ENCODE measurements around the gene KCTD7.

- TF ChIP-seq ELF4 (IDR thresholded peaks at IDR 0.05) (no peak), FOXM1 (IDR thresholded peaks at IDR 0.05; ENCODE audit: borderline replicate concordance) (no peak), SP1 (IDR thresholded peaks at IDR 0.05) (no peak)
Observed at GRCh38 chr7:66640802-66641525, 12.3 kb downstream of the KCTD7 start.

Measured in HEK293T (cell line).